Activated T-helper 2 cell treated with anti-CD3 and anti-CD28 coated beads, Interferon-gamma antibody, Interleukin-2, Interleukin-4, amounts not matched to agents 10 μg/mL and 5 μg/mL and 100 μg/mL, durations not matched to agents 14 hours and 24 hours and 36 hours (primary cell): ENCODE data around the gene MLXIPL. TPM values are rescaled to one million over a fixed set of nuclear protein-coding genes. Genes with fewer than 3 reads are reported as not detected.
"Not testable (repeated sequence)": the region's sequence is repeated elsewhere in the genome, so short reads cannot be mapped to it uniquely, and the experiment has no call there.

Experiments used
- DNase-seq: peaks from one replicate; pipeline ENCODE4 v3.0.0; 2021; ENCODE audit warnings: low spot score
- H3K27ac Mint-ChIP-seq: one replicate; pipeline ENCODE4 v1.8.0; 2021; ENCODE audit warnings: mixed read lengths
- H3K27me3 Mint-ChIP-seq: one replicate; pipeline ENCODE4 v1.8.0; 2021; ENCODE audit warnings: low read depth, mixed read lengths
- H3K36me3 Mint-ChIP-seq: one replicate; pipeline ENCODE4 v1.8.0; 2021; ENCODE audit warnings: low read depth, mixed read lengths
- H3K4me1 Mint-ChIP-seq: one replicate; pipeline ENCODE4 v1.8.0; 2021; ENCODE audit warnings: low read depth, mixed read lengths
- H3K4me3 Mint-ChIP-seq: one replicate; pipeline ENCODE4 v1.8.0; 2021; ENCODE audit warnings: low read depth, mild to moderate bottlenecking, moderate library complexity, mixed read lengths
- H3K9me3 Mint-ChIP-seq: one replicate; pipeline ENCODE4 v1.8.0; 2021; ENCODE audit warnings: mixed read lengths
- intact Hi-C: fragments of 100-400 bp; cut with micrococcal nuclease; formaldehyde crosslinking; loops from one replicate; pipeline ENCODE4 v1.15.1; 2023
- total RNA-seq: library from RNA; stranded (reverse); gene quantifications from 2 replicates; pipeline ENCODE4 v1.2.3, GENCODE V29; 2022

MLXIPL gene
- total RNA-seq, 1 donor from 2014 or later, result not detected

DNA sequence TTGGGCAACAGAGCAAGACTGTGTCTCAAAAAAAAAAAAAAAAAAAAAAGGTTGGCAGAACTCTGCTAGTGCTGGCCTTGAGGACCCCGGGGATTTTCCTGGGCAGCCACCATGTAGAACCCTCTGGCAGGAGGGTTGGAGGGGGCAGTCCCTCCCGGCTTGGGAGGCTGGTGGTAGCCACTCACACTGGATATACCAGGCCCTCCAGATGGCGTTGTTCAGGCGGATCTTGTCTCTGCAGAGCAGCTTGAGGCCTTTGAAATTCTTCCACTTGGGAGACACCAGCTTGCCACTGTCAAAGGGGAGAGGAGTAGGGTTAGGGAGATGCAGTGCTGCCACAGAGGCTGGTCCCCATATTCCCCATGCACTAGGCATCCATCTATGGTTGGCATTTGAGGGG lies 8.4 kb downstream of the MLXIPL start:
- intact Hi-C loops, result no loop called here
- no peak for DNase-seq
- Mint-ChIP-seq H3K4me3 (no peak overlapping the region), H3K36me3 (no peaks in the 10 kb centered on the region), H3K27ac (no peak overlapping the region), H3K4me1 (peaks cover 2% of the 10 kb centered on the region), H3K27me3 (peaks cover 19% of the 10 kb centered on the region), H3K9me3 (no peaks in the 10 kb centered on the region)

DNA sequence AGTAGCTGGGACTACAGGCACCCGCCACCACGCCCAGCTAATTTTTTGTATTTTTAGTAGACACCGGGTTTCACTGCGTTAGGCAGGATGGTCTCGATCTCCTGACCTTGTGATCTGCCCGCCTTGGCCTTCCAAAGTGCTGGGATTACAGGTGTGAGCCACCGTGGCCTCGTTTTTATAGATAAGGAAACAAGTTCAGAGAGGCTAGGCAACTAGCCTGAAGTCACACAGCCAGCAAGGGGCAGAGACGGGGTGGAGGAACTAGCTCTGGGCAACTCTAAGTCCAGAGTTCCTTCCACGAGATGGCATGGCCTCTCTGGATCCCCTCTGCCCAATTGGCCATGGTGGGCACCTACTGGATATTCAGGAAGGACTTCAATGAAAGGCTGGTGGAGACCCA lies 9.4 kb downstream of the MLXIPL start:
- intact Hi-C loops, H3K36me3 Mint-ChIP-seq, H3K9me3 Mint-ChIP-seq, DNase-seq, H3K4me3 Mint-ChIP-seq, H3K4me1 Mint-ChIP-seq, H3K27ac Mint-ChIP-seq: not testable (repeated sequence)
- peaks cover 22% of the 10 kb centered on the region for H3K27me3 Mint-ChIP-seq

DNA sequence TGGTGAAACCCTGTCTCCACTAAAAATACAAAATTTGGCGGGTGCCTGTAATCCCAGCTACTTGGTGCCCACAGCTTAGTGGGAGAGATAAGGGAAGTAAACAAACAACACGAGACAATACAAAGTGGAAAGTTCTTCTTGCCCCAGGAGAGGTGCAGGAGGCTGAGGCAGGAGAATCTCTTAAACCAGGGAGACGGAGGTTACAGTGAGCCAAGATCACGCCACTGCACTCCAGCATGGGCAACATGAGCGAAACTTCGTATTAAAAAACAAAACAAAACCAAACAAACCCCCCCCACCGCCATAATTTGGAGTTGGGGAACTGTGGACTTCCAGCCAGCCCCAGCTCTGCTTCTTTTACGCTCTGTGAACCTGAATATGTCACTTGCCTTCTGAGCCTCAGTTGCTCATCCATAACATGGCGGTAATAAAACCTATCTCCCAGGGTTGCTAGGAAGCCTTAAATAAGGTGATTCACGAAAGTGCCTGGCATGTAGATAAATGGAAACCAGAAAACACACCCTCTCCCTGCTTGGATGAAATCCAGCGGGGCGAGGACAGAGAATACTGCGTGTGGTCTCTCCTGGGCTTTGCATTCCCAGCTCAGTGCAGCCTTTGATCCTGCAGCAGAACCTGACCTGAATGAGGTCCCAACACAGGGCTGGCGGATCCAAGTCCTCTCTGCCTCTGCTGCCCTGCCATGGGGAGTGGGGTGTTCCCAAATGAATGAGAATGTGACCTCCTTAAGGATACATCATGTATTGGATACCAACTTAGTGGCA lies 10.2 kb downstream of the MLXIPL start:
- intact Hi-C loops, result no loop called here
- Mint-ChIP-seq H3K36me3 (no peaks in the 10 kb centered on the region), H3K4me1 (peaks cover 2% of the 10 kb centered on the region), H3K27ac (no peak overlapping the region), H3K4me3 (no peak overlapping the region), H3K9me3 (no peaks in the 10 kb centered on the region), H3K27me3 (peaks cover 23% of the 10 kb centered on the region)
- DNase-seq, result no peak

DNA sequence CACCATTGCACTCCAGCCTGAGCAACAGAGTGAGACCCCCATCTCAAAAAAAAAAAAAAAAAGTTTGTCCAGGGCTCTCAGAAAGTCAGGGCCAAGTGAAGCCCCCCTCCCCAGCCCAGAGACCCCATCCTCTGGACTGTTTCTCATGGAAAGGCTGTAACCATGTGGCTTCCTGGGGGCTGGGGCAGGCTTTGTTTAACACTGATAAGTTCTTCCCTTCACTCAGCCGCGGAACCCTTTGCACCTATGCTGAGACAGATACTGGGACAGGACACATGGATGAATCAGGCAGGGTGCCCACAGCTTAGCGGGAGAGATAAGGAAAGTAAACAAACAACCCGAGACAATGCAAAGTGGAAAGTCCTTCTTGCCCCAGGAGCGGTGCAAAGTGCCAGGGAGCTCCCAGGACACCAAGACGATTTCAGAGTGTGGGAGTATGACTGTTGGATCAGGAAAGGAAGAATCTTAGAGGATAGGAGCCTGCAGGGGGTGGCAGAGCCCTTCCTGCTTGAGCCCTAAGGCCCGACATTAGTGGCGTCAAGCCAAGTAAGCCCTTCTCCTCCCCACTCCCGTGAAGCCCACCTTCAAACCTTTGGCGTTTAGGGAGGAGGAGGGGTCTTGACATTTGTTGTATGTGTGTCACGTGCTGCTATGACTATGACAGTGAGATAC lies 11.6 kb downstream of the MLXIPL start:
- Mint-ChIP-seq H3K36me3 (no peaks in the 10 kb centered on the region), H3K27me3 (peaks cover 20% of the 10 kb centered on the region), H3K4me1 (peaks cover 2% of the 10 kb centered on the region), H3K9me3 (no peaks in the 10 kb centered on the region), H3K4me3 (no peak overlapping the region), H3K27ac (no peak overlapping the region)
- intact Hi-C loops, result no loop called here
- no peak for DNase-seq

DNA sequence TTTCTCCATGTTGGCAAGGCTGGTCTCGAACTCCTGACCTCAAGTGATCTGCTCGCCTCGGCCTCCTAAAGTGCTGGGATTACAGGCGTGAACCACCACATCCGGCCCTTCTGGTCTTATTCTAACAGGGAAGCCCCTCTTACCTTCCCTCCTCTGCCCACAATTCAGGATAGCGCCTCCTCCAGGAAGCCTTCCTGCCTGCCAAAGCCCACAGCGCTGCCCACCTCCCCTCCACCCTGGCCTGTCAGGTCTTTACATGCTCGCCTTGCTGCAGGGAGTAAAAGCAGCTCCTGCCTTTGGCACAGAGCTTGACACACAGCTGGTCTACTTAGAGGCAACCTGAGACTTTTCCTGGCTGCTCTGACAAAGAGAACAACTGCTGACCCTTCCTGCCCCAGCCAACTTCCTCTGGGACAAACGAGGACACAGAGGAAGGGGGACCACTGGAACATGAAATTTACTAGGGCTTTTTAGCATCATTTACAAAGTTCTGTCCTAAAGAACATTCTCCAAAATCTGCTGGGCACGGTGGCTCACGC lies 13.2 kb downstream of the MLXIPL start:
- H3K36me3 Mint-ChIP-seq, result no peaks in the 10 kb centered on the region
- DNase-seq, result no peak
- H3K4me1 Mint-ChIP-seq, result peaks cover 2% of the 10 kb centered on the region
- H3K9me3 Mint-ChIP-seq, result no peaks in the 10 kb centered on the region
- intact Hi-C loops, result no loop called here
- H3K27me3 Mint-ChIP-seq, result peaks cover 25% of the 10 kb centered on the region
- H3K4me3 Mint-ChIP-seq, result no peak overlapping the region
- H3K27ac Mint-ChIP-seq, result no peak overlapping the region

DNA sequence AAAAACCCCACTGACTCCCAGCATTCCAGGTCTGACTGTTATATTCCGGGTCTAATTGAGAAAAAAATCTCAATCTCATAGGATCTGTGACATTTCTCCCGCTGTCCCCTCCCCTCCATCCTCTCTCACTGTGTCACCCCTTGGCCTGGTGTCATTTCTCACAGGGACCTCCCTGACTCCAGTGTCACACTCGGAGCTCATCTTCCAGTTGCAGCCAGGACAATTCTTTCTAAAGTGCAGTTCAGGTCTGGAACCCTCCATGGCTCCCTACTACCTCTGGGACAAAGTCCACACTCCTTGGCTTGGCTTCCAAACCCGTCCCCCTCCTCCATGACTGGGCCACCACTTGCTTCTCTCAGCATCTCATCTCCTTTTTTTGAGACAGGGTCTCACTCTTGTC lies 14.2 kb downstream of the MLXIPL start:
- H3K27ac Mint-ChIP-seq, result no peak overlapping the region
- peaks cover 2% of the 10 kb centered on the region for H3K4me1 Mint-ChIP-seq
- intact Hi-C loops, result no loop called here

DNA sequence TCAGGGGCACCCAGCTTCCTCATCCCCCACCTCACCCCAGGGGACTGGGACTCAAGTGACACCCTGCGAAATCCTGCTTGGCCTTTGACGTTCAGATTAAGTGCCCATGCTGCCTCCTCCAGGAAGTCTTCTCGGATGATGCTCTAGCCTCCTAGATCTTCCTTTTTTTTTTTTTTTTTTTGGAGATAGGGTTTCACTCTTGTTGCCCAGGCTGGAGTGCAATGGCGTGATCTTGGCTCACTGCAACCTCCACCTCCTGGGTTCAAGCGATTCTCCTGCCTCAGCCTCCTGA lies 16.7 kb downstream of the MLXIPL start:
- not testable (repeated sequence) for H3K4me1 Mint-ChIP-seq, H3K27ac Mint-ChIP-seq, H3K4me3 Mint-ChIP-seq, DNase-seq, H3K36me3 Mint-ChIP-seq, H3K9me3 Mint-ChIP-seq
- H3K27me3 Mint-ChIP-seq, result peaks cover 15% of the 10 kb centered on the region
- intact Hi-C loops, result loop anchor here (1.0 to 5.0 kb wide), 3 partner anchors 60 to 127 kb away; partner anchors contain the start of gene VPS37D

More for the DNA sequence above, 14.2 kb downstream of the MLXIPL start:
- no peak for DNase-seq
- Mint-ChIP-seq H3K9me3 (no peaks in the 10 kb centered on the region), H3K4me3 (no peak overlapping the region), H3K36me3 (no peaks in the 10 kb centered on the region), H3K27me3 (peaks cover 25% of the 10 kb centered on the region)

DNA sequence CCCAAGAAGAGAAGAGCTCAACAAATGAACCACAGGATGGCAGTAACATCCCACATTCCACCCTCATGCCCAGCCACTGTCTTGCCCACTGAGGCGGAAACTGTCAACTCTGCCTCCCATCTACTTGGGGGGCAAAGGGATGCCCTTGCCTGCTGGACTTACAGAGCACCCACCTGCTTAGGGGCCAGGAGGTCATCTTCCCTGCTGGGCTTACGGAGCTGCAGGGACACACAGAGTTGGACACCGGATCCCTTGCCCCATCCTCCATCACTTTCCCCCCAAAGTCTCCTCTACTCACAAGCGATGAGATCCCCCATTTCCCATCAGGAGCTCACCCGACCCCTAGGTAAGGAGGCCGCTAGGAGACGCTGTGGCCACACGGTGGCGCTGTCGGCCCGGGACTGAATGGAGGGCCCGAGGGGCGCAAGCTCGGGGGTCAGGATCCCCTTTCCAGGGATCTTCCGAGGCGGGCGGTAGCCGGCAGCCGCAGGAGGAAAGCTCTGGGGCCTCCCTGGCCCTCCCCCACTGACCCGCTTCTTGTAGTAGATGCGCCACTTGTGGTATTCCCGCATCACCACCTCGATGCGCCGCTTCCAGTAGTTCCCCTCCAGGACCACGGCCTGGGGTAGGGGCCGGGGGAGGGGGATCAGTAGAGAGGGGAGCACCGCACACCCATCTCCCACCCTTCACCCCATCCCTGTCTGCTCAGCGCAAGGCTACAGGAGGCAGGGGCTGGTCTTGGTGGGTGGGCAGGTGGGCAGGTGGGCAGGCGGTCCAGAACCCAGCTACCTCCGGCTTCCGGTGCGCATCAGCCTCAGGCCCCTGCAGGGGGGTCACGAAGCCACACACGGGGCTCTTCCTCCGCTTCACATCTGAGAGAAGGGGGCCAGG lies 17.3 kb downstream of the MLXIPL start:
- Mint-ChIP-seq H3K27me3 (peaks cover 14% of the 10 kb centered on the region), H3K4me1 (no peaks in the 10 kb centered on the region), H3K9me3 (no peaks in the 10 kb centered on the region), H3K36me3 (no peaks in the 10 kb centered on the region), H3K4me3 (no peak overlapping the region), H3K27ac (no peak overlapping the region)
- peak; percentile 44 for DNase-seq
- intact Hi-C loops, result loop anchor here (1.0 to 5.0 kb wide), 3 partner anchors 60 to 128 kb away; partner anchors contain the start of gene VPS37D

DNA sequence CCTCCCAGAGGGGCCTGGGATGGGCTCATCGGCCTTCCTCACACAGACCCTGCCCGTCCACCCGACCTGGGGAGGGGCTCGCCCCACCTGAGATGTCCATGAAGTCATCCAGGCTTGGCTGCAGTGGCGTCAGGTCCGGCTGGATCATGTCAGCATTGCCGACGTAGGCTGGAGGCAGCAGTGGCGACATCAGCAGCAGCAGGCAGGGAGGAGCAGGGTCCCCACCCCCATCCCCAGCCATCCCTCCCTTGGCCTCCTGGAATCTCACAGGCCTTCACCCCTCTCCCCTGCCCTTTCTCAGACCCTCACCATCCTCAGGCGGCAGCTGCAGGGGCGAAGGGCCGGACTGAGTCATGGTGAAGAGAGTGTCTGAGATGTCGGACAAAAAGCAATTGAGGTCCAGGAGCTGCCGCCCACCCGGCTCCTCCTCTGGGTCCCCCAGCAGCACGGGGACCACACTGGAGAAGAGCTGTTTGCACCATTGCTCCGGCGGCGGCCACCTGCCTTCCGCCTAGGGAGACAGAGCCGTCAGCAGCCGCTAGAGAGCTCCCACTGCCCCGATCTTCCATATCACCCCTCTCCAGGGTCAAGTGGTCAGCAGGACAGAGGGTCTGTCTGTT lies 18.6 kb downstream of the MLXIPL start:
- Mint-ChIP-seq H3K4me3 (no peak overlapping the region), H3K9me3 (no peaks in the 10 kb centered on the region), H3K36me3 (no peaks in the 10 kb centered on the region), H3K27me3 (peaks cover 11% of the 10 kb centered on the region), H3K27ac (no peak overlapping the region), H3K4me1 (no peaks in the 10 kb centered on the region)
- DNase-seq, result no peak
- intact Hi-C loops, result loop anchor here (2.0 to 5.0 kb wide), 2 partner anchors 62 to 129 kb away; partner anchors contain the start of gene VPS37D

DNA sequence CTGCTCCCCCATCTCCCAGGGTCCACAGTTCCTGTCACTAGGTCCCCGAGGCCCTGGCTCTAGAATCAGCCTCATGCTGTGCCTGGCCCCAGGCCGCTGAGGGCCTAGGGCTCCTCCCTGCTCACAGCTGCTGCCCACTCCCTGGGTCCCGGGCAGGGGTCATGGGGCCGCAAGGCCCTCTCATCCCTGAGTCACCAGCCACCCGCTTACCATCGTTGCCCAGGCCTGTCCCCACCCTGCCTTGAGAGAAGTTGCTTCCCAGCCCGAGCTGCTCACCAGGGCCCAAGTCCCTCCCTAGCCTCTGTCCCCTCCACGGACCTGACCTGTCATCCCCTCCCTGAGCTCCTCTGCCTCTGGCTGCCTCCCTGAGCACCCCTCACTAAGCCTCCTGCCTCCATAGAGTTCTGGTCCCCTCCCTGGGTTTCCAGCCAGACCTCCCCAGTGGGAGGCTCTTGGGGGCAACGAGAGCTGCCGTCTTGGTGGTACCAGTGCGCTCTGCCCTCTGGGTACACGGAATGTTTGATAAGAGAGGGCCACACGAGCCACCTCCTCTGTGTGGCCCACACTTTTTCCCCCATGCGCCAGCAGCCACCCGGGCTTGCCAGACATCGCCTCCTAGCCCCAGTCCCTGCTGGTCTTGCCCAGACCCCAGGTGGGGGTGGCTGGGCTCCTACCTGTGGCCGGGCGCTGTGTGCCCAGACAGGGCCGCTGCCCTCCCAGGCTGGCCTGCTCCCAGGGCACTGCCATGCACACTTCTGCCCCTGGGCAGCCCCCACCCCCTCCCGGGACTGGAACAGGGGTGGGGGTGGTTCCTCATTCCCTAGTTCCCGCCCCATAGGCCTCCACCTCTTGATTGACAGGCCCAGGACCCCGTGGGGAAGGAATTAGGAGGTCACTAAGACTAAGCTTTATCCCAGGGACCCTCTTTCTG lies 21.3 kb downstream of the MLXIPL start:
- H3K27me3 Mint-ChIP-seq, result peaks cover 9% of the 10 kb centered on the region
- H3K36me3 Mint-ChIP-seq, result no peaks in the 10 kb centered on the region
- no peaks in the 10 kb centered on the region for H3K9me3 Mint-ChIP-seq
- no peak overlapping the region for H3K4me3 Mint-ChIP-seq
- intact Hi-C loops, result no loop called here
- H3K4me1 Mint-ChIP-seq, result no peaks in the 10 kb centered on the region
- DNase-seq, result no peak
- H3K27ac Mint-ChIP-seq, result peak overlapping the region; percentile 46

DNA sequence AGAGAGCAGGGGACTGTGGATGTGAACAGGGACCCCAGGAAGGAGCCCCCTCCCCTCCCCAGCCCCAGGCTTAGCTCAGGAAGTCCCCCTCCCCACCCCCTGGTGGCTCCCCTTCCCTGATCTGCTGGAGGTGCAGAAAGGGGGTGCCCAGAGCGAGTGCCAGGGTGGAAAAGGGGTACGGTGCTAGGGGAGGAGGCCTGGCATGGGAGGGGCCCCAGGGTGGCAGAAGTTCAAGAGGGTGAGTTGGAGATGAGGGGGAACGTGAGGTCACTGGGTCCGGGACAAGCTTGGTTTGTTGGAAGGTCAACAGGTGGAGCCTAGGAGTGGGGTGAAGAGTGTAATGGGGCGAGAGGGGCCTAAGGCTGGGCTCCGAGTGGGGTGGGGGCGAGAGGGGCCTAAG lies 24.4 kb downstream of the MLXIPL start:
- H3K9me3 Mint-ChIP-seq, result no peaks in the 10 kb centered on the region
- no peak overlapping the region for H3K4me3 Mint-ChIP-seq
- H3K4me1 Mint-ChIP-seq, result no peaks in the 10 kb centered on the region
- no peaks in the 10 kb centered on the region for H3K36me3 Mint-ChIP-seq
- no peak for DNase-seq
- H3K27me3 Mint-ChIP-seq, result peaks cover 10% of the 10 kb centered on the region
- intact Hi-C loops, result no loop called here
- no peak overlapping the region for H3K27ac Mint-ChIP-seq
